GM12865 (cell line): ENCODE data around the gene AQP4.
A peak's percentile ranks its signal among the peaks of the same experiment; 100 is the strongest.

Experiments
- DNase-seq: peaks from one replicate; pipeline ENCODE4 v3.0.0; 2010; ENCODE audit warnings: low read depth
- H3K4me3 ChIP-seq: 2 replicates; pipeline ENCODE4 v1.5.1; 2011; ENCODE audit warnings: mild to moderate bottlenecking, low read depth, low read length, control low read depth
- TF ChIP-seq, protein P1 (sequence below): IDR thresholded peaks from 2 replicates; pipeline ENCODE4 v1.5.1; 2011; ENCODE audit warnings: low read length, control low read depth, low read depth, inconsistent platforms; ENCODE audit not compliant: insufficient read depth; ENCODE audit errors: missing control alignments

The AQP4 gene

DNA sequence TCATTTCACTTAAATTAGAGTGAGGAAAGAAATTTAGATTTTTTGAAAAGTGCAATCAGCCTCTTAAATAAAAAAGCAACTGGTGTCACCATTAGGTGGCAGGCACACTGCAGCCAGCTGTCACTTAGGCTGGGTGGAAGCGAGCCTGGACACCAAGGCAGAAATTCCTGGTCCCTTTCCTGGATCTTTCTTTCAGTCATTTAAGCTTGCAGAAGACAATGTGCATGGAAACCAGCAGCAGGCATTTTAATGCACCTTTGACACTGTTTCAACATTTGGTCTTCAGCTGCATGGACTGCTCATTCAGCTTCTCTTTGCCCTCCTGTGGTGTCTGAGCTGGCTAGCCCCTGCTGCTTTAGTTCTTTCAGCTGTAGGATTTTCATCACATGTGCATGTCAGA is 61.0 kb downstream of the AQP4 start:
- peak; percentile 15 for DNase-seq
- TF ChIP-seq, protein P1, sequence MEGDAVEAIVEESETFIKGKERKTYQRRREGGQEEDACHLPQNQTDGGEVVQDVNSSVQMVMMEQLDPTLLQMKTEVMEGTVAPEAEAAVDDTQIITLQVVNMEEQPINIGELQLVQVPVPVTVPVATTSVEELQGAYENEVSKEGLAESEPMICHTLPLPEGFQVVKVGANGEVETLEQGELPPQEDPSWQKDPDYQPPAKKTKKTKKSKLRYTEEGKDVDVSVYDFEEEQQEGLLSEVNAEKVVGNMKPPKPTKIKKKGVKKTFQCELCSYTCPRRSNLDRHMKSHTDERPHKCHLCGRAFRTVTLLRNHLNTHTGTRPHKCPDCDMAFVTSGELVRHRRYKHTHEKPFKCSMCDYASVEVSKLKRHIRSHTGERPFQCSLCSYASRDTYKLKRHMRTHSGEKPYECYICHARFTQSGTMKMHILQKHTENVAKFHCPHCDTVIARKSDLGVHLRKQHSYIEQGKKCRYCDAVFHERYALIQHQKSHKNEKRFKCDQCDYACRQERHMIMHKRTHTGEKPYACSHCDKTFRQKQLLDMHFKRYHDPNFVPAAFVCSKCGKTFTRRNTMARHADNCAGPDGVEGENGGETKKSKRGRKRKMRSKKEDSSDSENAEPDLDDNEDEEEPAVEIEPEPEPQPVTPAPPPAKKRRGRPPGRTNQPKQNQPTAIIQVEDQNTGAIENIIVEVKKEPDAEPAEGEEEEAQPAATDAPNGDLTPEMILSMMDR = peak; percentile 25
- no peak overlapping the region for H3K4me3 ChIP-seq

DNA sequence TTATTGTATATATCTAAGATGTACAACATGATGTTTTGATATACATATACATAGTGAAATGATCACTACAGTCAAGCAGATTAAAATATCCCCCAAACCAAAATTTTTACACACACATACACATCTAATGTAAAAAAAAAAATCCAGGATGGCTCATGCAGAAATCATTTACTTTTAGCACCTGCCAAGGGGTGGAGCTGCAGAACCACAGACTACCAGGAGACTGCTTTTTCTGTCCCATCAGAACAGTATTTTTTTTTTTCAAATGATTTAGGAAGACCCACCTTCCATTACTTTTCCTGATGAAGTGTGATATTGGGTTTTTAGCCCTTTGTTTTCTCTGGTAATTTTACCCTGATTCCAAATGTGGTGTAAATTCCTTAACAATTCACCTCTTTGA is 61.9 kb downstream of the AQP4 start:
- no peak overlapping the region for H3K4me3 ChIP-seq
- TF ChIP-seq, protein P1 = no peak
- no peak for DNase-seq

DNA sequence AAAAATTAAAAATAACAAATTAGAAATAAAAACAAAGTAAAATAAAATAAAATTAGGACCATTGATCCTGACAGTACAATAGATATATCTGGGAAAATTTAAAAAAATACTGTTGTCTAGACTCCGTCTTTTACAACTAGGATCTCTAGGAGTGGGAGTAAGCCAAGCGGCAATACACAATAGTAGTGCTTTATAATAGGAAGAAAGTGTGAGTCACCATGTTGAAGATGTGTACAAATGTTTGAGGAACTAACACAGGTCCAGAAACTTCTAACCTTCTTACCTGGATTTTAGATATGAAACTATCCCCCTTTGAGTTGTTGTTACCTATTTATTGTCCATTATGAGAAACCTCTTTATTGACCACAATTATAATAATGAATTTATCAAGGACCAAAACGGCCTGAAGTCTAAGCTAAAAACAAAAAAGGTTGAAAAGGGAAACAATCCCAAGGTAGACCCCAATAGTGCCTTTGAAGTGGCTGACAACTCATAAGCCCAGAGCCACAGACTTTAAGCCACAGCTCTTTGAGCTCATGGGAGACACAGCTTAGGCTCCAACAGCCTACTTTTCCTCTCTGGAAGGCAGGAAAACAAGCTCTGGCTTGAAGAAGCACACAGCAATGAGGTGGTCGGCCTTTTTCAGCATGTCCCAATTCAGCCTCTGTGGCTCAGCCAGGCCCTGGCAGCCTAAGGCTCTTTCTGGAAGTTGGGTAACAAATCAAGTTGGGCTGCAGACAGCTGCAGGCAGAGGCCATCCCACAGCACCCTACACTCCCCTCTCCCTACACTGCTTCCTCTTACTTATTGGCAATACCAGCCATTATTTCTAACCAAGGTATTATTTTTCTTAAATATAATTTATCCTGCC is 62.9 kb downstream of the AQP4 start:
- TF ChIP-seq, protein P1 = no peak
- H3K4me3 ChIP-seq = no peak overlapping the region
- no peak for DNase-seq
